ENCODE data around the gene DAAM2.

DAAM2 gene

DNA sequence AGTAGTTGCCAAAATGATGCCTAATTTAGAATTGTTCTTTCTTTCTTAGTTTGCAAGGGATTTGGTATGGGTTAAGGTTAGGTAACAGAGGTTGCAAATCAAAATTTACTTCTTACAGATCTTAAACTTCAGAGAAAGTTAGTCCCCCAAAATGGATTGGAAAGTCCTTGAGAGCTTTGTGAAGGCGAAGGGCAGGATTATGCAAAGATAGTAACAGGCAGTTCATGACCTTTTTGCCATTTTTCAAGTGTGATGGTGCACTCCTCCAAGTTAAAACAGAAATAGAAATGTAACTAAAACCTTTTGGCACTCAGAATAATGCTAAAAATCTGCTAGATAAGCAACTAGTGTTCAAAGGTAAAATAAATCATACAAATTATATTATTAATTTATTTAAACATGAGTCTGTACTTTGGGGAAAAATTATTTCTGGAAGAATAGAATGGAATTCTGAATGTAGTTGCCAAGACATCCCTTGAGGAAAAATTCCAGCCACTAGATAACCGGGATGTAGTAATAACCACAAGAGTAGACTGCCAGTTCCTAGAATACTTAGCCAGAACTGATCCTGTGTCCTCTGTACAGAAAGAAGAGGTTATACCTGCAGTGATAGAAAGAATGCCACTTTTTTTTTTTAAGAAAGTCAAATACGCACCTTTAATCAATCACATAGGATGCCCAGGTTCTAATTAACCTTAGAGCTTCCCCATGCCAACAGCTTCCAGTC lies 31.8 kb upstream of the DAAM2 start:
- FAIRE-seq (no peak), DNase-seq (ENCODE audit: insufficient read length, low spot score) (no peak)
- TF ChIP-seq POLR2AphosphoS5 (IDR thresholded peaks at IDR 0.05; ENCODE audit: low read depth, low read length) (no peak), POLR2A (IDR thresholded peaks at IDR 0.05; ENCODE audit: low read depth, low read length) (no peak), PAX5 (IDR thresholded peaks at IDR 0.05; ENCODE audit: insufficient read depth, low read length, severe bottlenecking) (no peak), SPI1 (IDR thresholded peaks at IDR 0.05; ENCODE audit: low read depth, low read length) (no peak)

DNA sequence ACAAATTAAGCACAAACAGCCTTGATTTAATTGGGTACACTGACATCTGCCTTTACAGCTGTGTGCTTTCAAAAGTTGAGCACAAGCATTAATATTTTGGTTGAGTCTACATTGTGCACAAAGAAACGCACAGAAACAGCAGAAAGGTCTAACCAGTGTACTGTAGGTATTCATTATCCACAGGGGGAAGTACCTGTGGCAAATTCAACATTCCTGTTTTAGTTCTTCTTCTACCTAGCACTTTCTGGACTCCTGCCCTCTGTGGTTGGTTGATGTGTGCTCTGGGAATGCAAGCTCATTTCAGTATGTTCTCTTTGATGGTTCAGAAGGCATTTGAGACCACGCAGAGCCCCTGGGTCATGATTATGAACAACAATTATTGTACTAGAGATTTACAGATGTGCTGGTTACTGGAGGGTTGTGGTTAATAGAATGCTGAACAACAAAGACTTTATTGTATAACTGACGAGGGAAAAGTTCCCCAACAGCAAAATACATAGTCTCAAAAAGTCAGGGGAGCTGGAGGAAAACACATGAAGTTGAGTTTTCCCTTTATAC lies 26.6 kb upstream of the DAAM2 start:
- no peak for FAIRE-seq

GRCh38 chr6:39769012-39769411 lies 23.2 kb upstream of the DAAM2 start:
- no peak for TF ChIP-seq POLR2AphosphoS5 (IDR thresholded peaks at IDR 0.05; ENCODE audit: low read depth, low read length)
- TF ChIP-seq PAX5 (IDR thresholded peaks at IDR 0.05; ENCODE audit: insufficient read depth, low read length, severe bottlenecking) = no peak
- TF ChIP-seq POU2F2 (IDR thresholded peaks at IDR 0.05; ENCODE audit: low read depth, low read length) = no peak
- TF ChIP-seq POLR2A (IDR thresholded peaks at IDR 0.05; ENCODE audit: low read depth, low read length) = no peak
- no peak for TF ChIP-seq SPI1 (IDR thresholded peaks at IDR 0.05; ENCODE audit: low read depth, low read length)
- TF ChIP-seq TAF1 (IDR thresholded peaks at IDR 0.05; ENCODE audit: low read depth, low read length) = no peak
- FAIRE-seq = no peak
- DNase-seq (ENCODE audit: insufficient read length, low spot score) = no peak

More for the DNA sequence above, 26.6 kb upstream of the DAAM2 start:
- TF ChIP-seq POLR2A (IDR thresholded peaks at IDR 0.05; ENCODE audit: low read depth, low read length) (no peak), POLR2AphosphoS5 (IDR thresholded peaks at IDR 0.05; ENCODE audit: low read depth, low read length) (no peak), PAX5 (IDR thresholded peaks at IDR 0.05; ENCODE audit: insufficient read depth, low read length, severe bottlenecking) (no peak), POU2F2 (IDR thresholded peaks at IDR 0.05; ENCODE audit: low read depth, low read length) (no peak), TAF1 (IDR thresholded peaks at IDR 0.05; ENCODE audit: low read depth, low read length) (no peak), SPI1 (IDR thresholded peaks at IDR 0.05; ENCODE audit: low read depth, low read length) (no peak)
- DNase-seq (ENCODE audit: insufficient read length, low spot score) = no peak

DNA sequence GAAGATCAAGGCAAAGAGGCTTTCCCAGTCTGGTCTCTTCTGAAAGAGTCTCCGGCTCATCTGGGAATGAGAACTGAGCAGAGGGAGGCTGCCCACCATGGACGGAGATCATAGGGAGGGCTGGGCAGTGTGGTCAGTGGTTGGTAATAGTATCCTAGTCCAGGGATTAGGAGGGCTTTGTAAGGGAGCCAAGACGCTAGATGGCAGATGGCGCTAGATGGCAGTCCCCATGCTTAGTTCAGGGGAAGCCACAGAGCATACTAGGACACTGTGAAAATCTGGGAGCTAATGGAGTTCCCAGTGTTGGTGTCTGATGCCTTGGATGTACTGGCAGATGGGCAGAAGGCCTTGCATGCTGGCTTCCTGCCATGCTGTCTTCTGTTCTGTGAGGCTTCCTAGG lies 21.7 kb upstream of the DAAM2 start:
- DNase-seq (ENCODE audit: insufficient read length, low spot score) (no peak), FAIRE-seq (no peak)
- TF ChIP-seq POU2F2 (IDR thresholded peaks at IDR 0.05; ENCODE audit: low read depth, low read length) (no peak), TAF1 (IDR thresholded peaks at IDR 0.05; ENCODE audit: low read depth, low read length) (no peak), POLR2A (IDR thresholded peaks at IDR 0.05; ENCODE audit: low read depth, low read length) (no peak), POLR2AphosphoS5 (IDR thresholded peaks at IDR 0.05; ENCODE audit: low read depth, low read length) (no peak), PAX5 (IDR thresholded peaks at IDR 0.05; ENCODE audit: insufficient read depth, low read length, severe bottlenecking) (no peak), SPI1 (IDR thresholded peaks at IDR 0.05; ENCODE audit: low read depth, low read length) (no peak)

- no peak for FAIRE-seq
- TF ChIP-seq POU2F2 (IDR thresholded peaks at IDR 0.05; ENCODE audit: low read depth, low read length) = no peak
- TF ChIP-seq SPI1 (IDR thresholded peaks at IDR 0.05; ENCODE audit: low read depth, low read length) = no peak
- no peak for TF ChIP-seq POLR2A (IDR thresholded peaks at IDR 0.05; ENCODE audit: low read depth, low read length)
- no peak for TF ChIP-seq POLR2AphosphoS5 (IDR thresholded peaks at IDR 0.05; ENCODE audit: low read depth, low read length)
- no peak for TF ChIP-seq PAX5 (IDR thresholded peaks at IDR 0.05; ENCODE audit: insufficient read depth, low read length, severe bottlenecking)
- no peak for TF ChIP-seq TAF1 (IDR thresholded peaks at IDR 0.05; ENCODE audit: low read depth, low read length)
- DNase-seq (ENCODE audit: insufficient read length, low spot score) = no peak
Measured at GRCh38 chr6:39772559-39773273, 19.5 kb upstream of the DAAM2 start.

DNA sequence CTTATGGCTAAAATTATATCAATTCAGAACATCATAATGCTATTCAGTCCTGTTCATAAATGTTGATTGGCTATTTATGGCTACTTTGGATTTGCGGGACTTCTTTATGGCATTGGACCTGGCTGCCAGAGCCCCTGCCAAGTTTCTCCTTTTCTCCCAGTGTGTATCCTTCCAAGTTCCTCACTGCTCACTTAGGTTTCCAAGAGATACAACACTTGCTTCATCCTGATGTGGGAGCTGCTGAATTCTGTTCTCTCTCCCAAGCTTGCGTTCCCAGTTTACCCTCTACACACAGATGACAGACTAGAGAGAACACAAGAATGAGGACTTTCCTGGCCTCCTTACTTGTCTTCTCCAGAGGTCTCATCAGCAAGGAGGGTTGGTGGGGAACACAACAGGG lies 18.4 kb upstream of the DAAM2 start:
- TF ChIP-seq SPI1 (IDR thresholded peaks at IDR 0.05; ENCODE audit: low read depth, low read length) (no peak), POU2F2 (IDR thresholded peaks at IDR 0.05; ENCODE audit: low read depth, low read length) (no peak), POLR2AphosphoS5 (IDR thresholded peaks at IDR 0.05; ENCODE audit: low read depth, low read length) (no peak), POLR2A (IDR thresholded peaks at IDR 0.05; ENCODE audit: low read depth, low read length) (no peak), TAF1 (IDR thresholded peaks at IDR 0.05; ENCODE audit: low read depth, low read length) (no peak), PAX5 (IDR thresholded peaks at IDR 0.05; ENCODE audit: insufficient read depth, low read length, severe bottlenecking) (no peak)
- FAIRE-seq = no peak
- no peak for DNase-seq (ENCODE audit: insufficient read length, low spot score)

GRCh38 chr6:39776581-39776980 lies 15.6 kb upstream of the DAAM2 start:
- no peak for TF ChIP-seq PAX5 (IDR thresholded peaks at IDR 0.05; ENCODE audit: insufficient read depth, low read length, severe bottlenecking)
- TF ChIP-seq POLR2A (IDR thresholded peaks at IDR 0.05; ENCODE audit: low read depth, low read length) = no peak
- TF ChIP-seq POU2F2 (IDR thresholded peaks at IDR 0.05; ENCODE audit: low read depth, low read length) = no peak
- TF ChIP-seq TAF1 (IDR thresholded peaks at IDR 0.05; ENCODE audit: low read depth, low read length) = no peak
- no peak for TF ChIP-seq POLR2AphosphoS5 (IDR thresholded peaks at IDR 0.05; ENCODE audit: low read depth, low read length)
- TF ChIP-seq SPI1 (IDR thresholded peaks at IDR 0.05; ENCODE audit: low read depth, low read length) = no peak
- DNase-seq (ENCODE audit: insufficient read length, low spot score) = no peak
- FAIRE-seq = no peak

DNA sequence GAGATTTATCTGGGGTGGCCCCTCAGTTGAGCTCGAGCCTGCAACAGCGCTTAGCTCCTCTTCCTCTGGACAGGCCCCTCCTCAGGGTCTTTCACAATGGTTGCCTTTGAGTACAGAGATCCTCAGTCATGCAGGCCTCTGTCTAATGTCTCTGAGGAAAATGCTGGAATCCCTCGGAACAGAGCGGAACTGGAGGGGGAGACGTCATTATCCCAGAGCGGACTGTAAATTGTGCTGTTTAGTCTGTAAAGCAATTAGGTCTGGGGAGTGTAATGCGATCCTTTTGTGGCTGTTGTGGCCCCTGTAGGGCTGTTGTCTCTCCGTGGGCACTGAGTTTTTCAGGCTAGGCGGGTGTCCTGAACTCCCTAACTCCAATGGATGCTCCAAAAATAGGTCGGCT lies 15.0 kb upstream of the DAAM2 start:
- FAIRE-seq = no peak
- no peak for DNase-seq (ENCODE audit: insufficient read length, low spot score)
- TF ChIP-seq SPI1 (IDR thresholded peaks at IDR 0.05; ENCODE audit: low read depth, low read length) (no peak), POU2F2 (IDR thresholded peaks at IDR 0.05; ENCODE audit: low read depth, low read length) (no peak), POLR2AphosphoS5 (IDR thresholded peaks at IDR 0.05; ENCODE audit: low read depth, low read length) (no peak), PAX5 (IDR thresholded peaks at IDR 0.05; ENCODE audit: insufficient read depth, low read length, severe bottlenecking) (no peak)

- no peak for DNase-seq (ENCODE audit: insufficient read length, low spot score)
- FAIRE-seq = no peak
- TF ChIP-seq TAF1 (IDR thresholded peaks at IDR 0.05; ENCODE audit: low read depth, low read length) = no peak
- no peak for TF ChIP-seq SPI1 (IDR thresholded peaks at IDR 0.05; ENCODE audit: low read depth, low read length)
- TF ChIP-seq POU2F2 (IDR thresholded peaks at IDR 0.05; ENCODE audit: low read depth, low read length) = no peak
- TF ChIP-seq PAX5 (IDR thresholded peaks at IDR 0.05; ENCODE audit: insufficient read depth, low read length, severe bottlenecking) = no peak
- no peak for TF ChIP-seq POLR2A (IDR thresholded peaks at IDR 0.05; ENCODE audit: low read depth, low read length)
- TF ChIP-seq POLR2AphosphoS5 (IDR thresholded peaks at IDR 0.05; ENCODE audit: low read depth, low read length) = no peak
Measured at GRCh38 chr6:39777661-39778060, 14.5 kb upstream of the DAAM2 start.

Data from GM12891 (cell line).